GM12891 (cell line): ENCODE results near the gene PTCSC3.

Experiments used
- POLR2A ChIP-seq: IDR thresholded peaks from 2 replicates; pipeline ENCODE4 v1.6.1; 2011; ENCODE audit warnings: low read depth, low read length, control low read depth
- POLR2AphosphoS5 ChIP-seq: IDR thresholded peaks from 2 replicates; pipeline ENCODE4 v1.6.1; 2011; ENCODE audit warnings: low read depth, low read length, control low read depth
- TAF1 ChIP-seq: IDR thresholded peaks from 2 replicates; pipeline ENCODE4 v1.6.1; 2011; ENCODE audit warnings: low read depth, low read length, control low read depth

GRCh38 chr14:36214476-36215216, 38.1 kb upstream of the PTCSC3 start:
- no peak for TF ChIP-seq POLR2A
- no peak for TF ChIP-seq POLR2AphosphoS5
- TF ChIP-seq TAF1, result no peak
